Measurements from ENCODE around the gene ZNF225.
"Not testable (repeated sequence)": the region's sequence is repeated elsewhere in the genome, so short reads cannot be mapped to it uniquely, and the experiment has no call there.

ZNF225 gene

GRCh38 chr19:44164327-44164672 lies 51.1 kb downstream of the ZNF225 start:
- no peak for DNase-seq

DNA sequence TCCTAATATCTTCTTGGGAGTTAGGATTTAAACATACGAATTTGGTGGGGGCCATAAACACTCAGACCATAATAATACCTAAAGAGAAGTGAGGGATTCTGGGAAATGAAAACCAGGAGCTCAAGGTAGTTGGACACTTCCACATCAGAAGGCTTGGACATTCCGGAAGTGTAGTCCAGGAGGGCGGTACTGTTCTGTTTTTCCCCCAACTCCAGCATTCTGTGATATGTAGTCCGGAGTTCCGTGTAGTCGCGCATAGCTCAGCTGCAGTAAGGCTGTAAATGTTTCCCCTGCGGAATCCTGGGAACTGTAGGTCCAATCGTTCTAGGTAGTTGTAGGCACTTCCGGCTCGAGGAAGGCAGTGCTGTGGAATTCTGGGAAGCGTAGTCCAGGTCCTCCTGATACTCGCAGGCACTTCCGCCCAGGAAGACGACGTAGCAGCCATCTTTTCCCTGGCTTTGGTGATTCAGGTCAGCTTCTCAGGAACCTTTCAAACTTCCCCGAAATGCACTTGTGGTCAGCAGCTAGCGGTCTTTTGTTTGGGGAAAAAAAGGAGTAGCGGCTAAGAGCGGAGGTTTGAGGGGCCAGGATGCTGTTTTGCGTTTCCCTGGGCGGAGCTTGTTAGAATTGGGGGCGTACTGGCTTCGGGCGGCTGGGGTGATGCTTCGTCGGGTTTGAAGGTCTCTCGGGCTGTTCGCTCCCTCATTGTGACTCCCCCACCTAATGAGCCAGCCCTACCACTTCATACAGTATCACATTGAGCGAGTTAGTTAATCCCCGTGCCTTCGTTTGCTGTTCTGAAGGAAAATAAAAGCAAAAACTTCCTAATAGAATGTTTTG lies 51.7 kb downstream of the ZNF225 start, which contains the start of gene ZNF226:
Gene ZNF226, plus strand, starts transcription at position 428 of the 840 bp plus-strand sequence. CDS start 4,981 bp downstream, outside the sequence.
- DNase-seq, result peak; percentile 99

GRCh38 chr19:44170660-44171059 lies 57.5 kb downstream of the ZNF225 start:
- not testable (repeated sequence) for DNase-seq

DNA sequence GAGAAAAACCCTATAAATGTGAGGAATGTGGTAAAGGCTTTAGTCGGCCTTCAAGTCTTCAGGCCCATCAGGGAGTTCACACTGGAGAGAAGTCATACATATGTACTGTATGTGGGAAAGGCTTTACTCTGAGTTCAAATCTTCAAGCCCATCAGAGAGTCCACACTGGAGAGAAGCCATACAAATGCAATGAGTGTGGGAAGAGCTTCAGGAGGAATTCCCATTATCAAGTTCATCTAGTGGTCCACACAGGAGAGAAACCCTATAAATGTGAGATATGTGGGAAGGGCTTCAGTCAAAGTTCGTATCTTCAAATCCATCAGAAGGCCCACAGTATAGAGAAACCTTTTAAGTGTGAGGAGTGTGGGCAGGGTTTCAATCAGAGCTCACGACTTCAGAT lies 63.4 kb downstream of the ZNF225 start:
- no peak for DNase-seq

GRCh38 chr19:44180968-44181367 lies 67.8 kb downstream of the ZNF225 start:
- no peak for DNase-seq

DNA sequence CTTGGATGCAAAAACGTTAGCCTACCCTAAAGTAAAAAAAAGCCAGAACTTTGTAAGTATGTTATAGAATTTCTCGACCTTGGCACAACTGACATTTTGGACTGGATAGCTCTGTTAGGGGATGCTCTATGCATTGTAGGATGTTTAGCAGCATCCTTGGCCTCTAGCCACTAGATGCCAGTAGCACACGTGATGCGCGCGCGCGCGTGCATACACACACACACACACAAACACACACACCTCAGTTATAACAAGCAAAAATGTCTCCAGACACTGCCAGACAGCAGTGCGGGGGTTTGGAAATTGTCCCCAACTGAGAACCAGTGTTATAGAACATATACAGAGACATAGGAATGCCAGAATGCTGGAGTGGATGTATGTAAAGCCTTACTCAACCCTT lies 68.9 kb downstream of the ZNF225 start:
- DNase-seq, result no peak
